ENCODE results near the gene NKIRAS1. TPM values are rescaled to one million over a fixed set of nuclear protein-coding genes. Genes with fewer than 3 reads are reported as not detected.

The NKIRAS1 gene
- total and polyA plus RNA-seq, 9 donors = 8.7 to 18.9 (median 13.4) TPM

GRCh38 chr3:23954144-23954543, 37.4 kb upstream of the NKIRAS1 start:
- 31 to 48% (median 41%) methylated on average over 5 of the region's 5 CpGs for WGBS, 3 donors
- no peak overlapping the region for H3K27ac ChIP-seq
- H3K36me3 ChIP-seq = no peaks in the 10 kb centered on the region
- intact Hi-C loops (cut with DNase I) = no loop called here
- TF ChIP-seq POLR2A (IDR thresholded peaks at IDR 0.05) (no peak), EP300 (IDR thresholded peaks at IDR 0.05) (no peak), CTCF (IDR thresholded peaks at IDR 0.05) (no peak)
- no peak overlapping the region for H3K4me3 ChIP-seq
- H3K4me1 ChIP-seq (ENCODE audit: insufficient read depth) = peaks cover 18% of the 10 kb centered on the region
- H3K9me3 ChIP-seq = no peaks in the 10 kb centered on the region
- DNase-seq = no peak
- no peaks in the 10 kb centered on the region for H3K27me3 ChIP-seq

GRCh38 chr3:23953523-23953922, 36.7 kb upstream of the NKIRAS1 start:
- intact Hi-C loops (cut with DNase I) = no loop called here
- H3K4me1 ChIP-seq (ENCODE audit: insufficient read depth) = peaks cover 22% of the 10 kb centered on the region
- H3K4me3 ChIP-seq = no peak overlapping the region
- no peaks in the 10 kb centered on the region for H3K9me3 ChIP-seq
- H3K27ac ChIP-seq = no peak overlapping the region
- no peaks in the 10 kb centered on the region for H3K27me3 ChIP-seq
- no peak for DNase-seq
- no peaks in the 10 kb centered on the region for H3K36me3 ChIP-seq
- TF ChIP-seq POLR2A (IDR thresholded peaks at IDR 0.05) = no peak
- TF ChIP-seq CTCF (IDR thresholded peaks at IDR 0.05) = no peak
- no peak for TF ChIP-seq EP300 (IDR thresholded peaks at IDR 0.05)
- 11 to 29% (median 13%) methylated on average over 1 of the region's 1 CpG for WGBS, 3 donors

GRCh38 chr3:23952646-23953045, 35.9 kb upstream of the NKIRAS1 start:
- no peaks in the 10 kb centered on the region for H3K36me3 ChIP-seq
- 77 to 79% (median 77%) methylated on average over 4 of the region's 4 CpGs for WGBS, 3 donors

GRCh38 chr3:23950293-23950692, 33.5 kb upstream of the NKIRAS1 start:
- Histone ChIP-seq H3K4me1 (ENCODE audit: insufficient read depth) (peaks cover 25% of the 10 kb centered on the region), H3K36me3 (no peaks in the 10 kb centered on the region), H3K9me3 (no peaks in the 10 kb centered on the region), H3K27ac (no peak overlapping the region), H3K27me3 (no peaks in the 10 kb centered on the region), H3K4me3 (no peak overlapping the region)
- DNase-seq = no peak
- no peak for TF ChIP-seq CTCF (IDR thresholded peaks at IDR 0.05)
- intact Hi-C loops (cut with DNase I) = no loop called here

More at GRCh38 chr3:23952646-23953045, 35.9 kb upstream of the NKIRAS1 start:
- no peak overlapping the region for H3K27ac ChIP-seq
- H3K4me1 ChIP-seq (ENCODE audit: insufficient read depth) = peaks cover 25% of the 10 kb centered on the region
- TF ChIP-seq EP300 (IDR thresholded peaks at IDR 0.05) = no peak
- TF ChIP-seq POLR2A (IDR thresholded peaks at IDR 0.05) = no peak
- no peak for TF ChIP-seq CTCF (IDR thresholded peaks at IDR 0.05)
- no peaks in the 10 kb centered on the region for H3K9me3 ChIP-seq
- no peaks in the 10 kb centered on the region for H3K27me3 ChIP-seq
- intact Hi-C loops (cut with DNase I) = no loop called here
- no peak overlapping the region for H3K4me3 ChIP-seq
- DNase-seq = no peak

GRCh38 chr3:23949784-23950183, 33.0 kb upstream of the NKIRAS1 start:
- Histone ChIP-seq H3K9me3 (no peaks in the 10 kb centered on the region), H3K27ac (no peak overlapping the region), H3K4me3 (no peak overlapping the region), H3K36me3 (no peaks in the 10 kb centered on the region), H3K4me1 (ENCODE audit: insufficient read depth) (peaks cover 23% of the 10 kb centered on the region), H3K27me3 (no peaks in the 10 kb centered on the region)
- TF ChIP-seq POLR2A (IDR thresholded peaks at IDR 0.05) (no peak), EP300 (IDR thresholded peaks at IDR 0.05) (no peak), CTCF (IDR thresholded peaks at IDR 0.05) (no peak)
- intact Hi-C loops (cut with DNase I) = no loop called here
- peak in 4 of 5 donors; percentile 30 to 54 (median 46) for DNase-seq
